ENCODE data around the gene MT1X.

Gene MT1X

GRCh38 chr16:56681939-56682702 is at the start of gene MT1X:
Gene MT1X, plus strand, starts transcription at chr16:56682470. Its CDS starts 71 bp downstream, at chr16:56682541.
- peak; percentile 91 for DNase-seq (ENCODE audit: low spot score)

- no peak for DNase-seq (ENCODE audit: low spot score)
These were observed 49.4 kb upstream of the MT1X start for GRCh38 chr16:56632848-56633365.

GRCh38 chr16:56633535-56633934 is 48.7 kb upstream of the MT1X start:
- DNase-seq (ENCODE audit: low spot score), result no peak

- DNase-seq (ENCODE audit: low spot score), result no peak
These were observed 47.4 kb upstream of the MT1X start for GRCh38 chr16:56634715-56635440.

GRCh38 chr16:56635441-56635967 is 46.8 kb upstream of the MT1X start:
- DNase-seq (ENCODE audit: low spot score), result no peak

- no peak for DNase-seq (ENCODE audit: low spot score)
These were observed 45.5 kb upstream of the MT1X start for GRCh38 chr16:56636616-56637413.

- DNase-seq (ENCODE audit: low spot score), result no peak
These were observed 44.2 kb upstream of the MT1X start, which contains the start of gene MT1A for GRCh38 chr16:56637814-56638750. Gene MT1A, plus strand, starts transcription at chr16:56638666. Its CDS starts 73 bp downstream, at chr16:56638739.

GRCh38 chr16:56639045-56639444 is 43.2 kb upstream of the MT1X start:
- no peak for DNase-seq (ENCODE audit: low spot score)

- DNase-seq (ENCODE audit: low spot score), result no peak
These were observed 42.2 kb upstream of the MT1X start for GRCh38 chr16:56640076-56640475.

GRCh38 chr16:56641166-56641565 is 41.1 kb upstream of the MT1X start:
- no peak for DNase-seq (ENCODE audit: low spot score)

- no peak for DNase-seq (ENCODE audit: low spot score)
These were observed 39.0 kb upstream of the MT1X start for GRCh38 chr16:56643080-56643778.

GRCh38 chr16:56643833-56644232 is 38.4 kb upstream of the MT1X start:
- no peak for DNase-seq (ENCODE audit: low spot score)

- DNase-seq (ENCODE audit: low spot score), result no peak
These were observed 37.0 kb upstream of the MT1X start for GRCh38 chr16:56645311-56645710.

GRCh38 chr16:56645838-56646237 is 36.4 kb upstream of the MT1X start:
- DNase-seq (ENCODE audit: low spot score), result no peak

- no peak for DNase-seq (ENCODE audit: low spot score)
These were observed 34.4 kb upstream of the MT1X start for GRCh38 chr16:56647641-56648431.

- no peak for DNase-seq (ENCODE audit: low spot score)
These were observed 33.0 kb upstream of the MT1X start for GRCh38 chr16:56649271-56649670.

- DNase-seq (ENCODE audit: low spot score), result no peak
These were observed 32.5 kb upstream of the MT1X start for GRCh38 chr16:56649820-56650219.

GRCh38 chr16:56651586-56651985 is 30.7 kb upstream of the MT1X start, which contains the start of gene MT1B:
Gene MT1B, plus strand, starts transcription at chr16:56651886. Its CDS starts 68 bp downstream, at chr16:56651954.
- DNase-seq (ENCODE audit: low spot score), result no peak

GRCh38 chr16:56652600-56652999 is 29.7 kb upstream of the MT1X start:
- DNase-seq (ENCODE audit: low spot score), result no peak
